B cell (primary cell): ENCODE data around the gene PPP1R12C. TPM values are rescaled to one million over a fixed set of nuclear protein-coding genes. Genes with fewer than 3 reads are reported as not detected.

ENCODE experiments used
- ATAC-seq: fragments of 200-7000 bp; cut with Tn5 transposase; one replicate; pipeline ENCODE4 v1.10.0; 2021; ENCODE audit warnings: low read depth, mild to moderate bottlenecking, moderate number of reproducible peaks, moderate library complexity
- CTCF ChIA-PET: fragments of 350-600 bp; sonication (Branson Sonifier 250); formaldehyde crosslinking; loops from one replicate; lab custom pipeline; 2021; ENCODE audit warnings: antibody characterized with exemption, inconsistent platforms; lab: Charles Lee
- POLR2A ChIA-PET: fragments of 350-600 bp; sonication (Branson Sonifier 250); formaldehyde crosslinking; loops from one replicate; lab custom pipeline; 2021; ENCODE audit warnings: antibody characterized with exemption; lab: Charles Lee
- DNase-seq: peaks from one replicate; pipeline ENCODE4 v3.0.0; 2013
- H2AFZ ChIP-seq: 2 replicates; pipeline ENCODE4 v1.6.1; 2012; ENCODE audit warnings: mild to moderate bottlenecking, low read depth, low read length; ENCODE audit not compliant: insufficient read depth, poor library complexity, severe bottlenecking
- H3K27ac ChIP-seq, 2 donors: 1 replicate in 1 of 2; 2 replicates in 1 of 2; pipeline ENCODE4 v1.5.1; 2012 to 2013; ENCODE audit warnings: low read length in 2 of 2, mild to moderate bottlenecking in 2 of 2, moderate library complexity in 1 of 2
- H3K27me3 ChIP-seq, 4 experiments: fragments of 200-600 bp in 1 of 4; sonication (generic) in 1 of 4; replicated peaks in 1 of 4; 1 replicate in 2 of 4; 2 replicates in 2 of 4; pipeline versions ENCODE4 v1.6.1 to v1.7.0; 2013 to 2016; ENCODE audit warnings: low read length in 3 of 4, mild to moderate bottlenecking in 2 of 4, mixed read lengths in 1 of 4, moderate library complexity in 1 of 4; ENCODE audit not compliant: insufficient read depth in 4 of 4, control insufficient read depth in 3 of 4; ENCODE audit errors: control extremely low read depth in 1 of 4
- H3K36me3 ChIP-seq, 2 experiments: replicated peaks in 1 of 2; 1 replicate in 1 of 2; 2 replicates in 1 of 2; pipeline versions ENCODE4 v1.6.1 to v1.7.1; 2013; ENCODE audit warnings: low read length in 1 of 2; ENCODE audit not compliant: insufficient read depth in 2 of 2, control insufficient read depth in 1 of 2; ENCODE audit errors: control extremely low read depth in 1 of 2, extremely low read depth in 1 of 2
- H3K4me1 ChIP-seq, 2 donors: fragments of 200-600 bp in 1 of 2; sonication (generic) in 1 of 2; 1 replicate in 1 of 2; 2 replicates in 1 of 2; pipeline versions ENCODE4 v1.5.1 to v1.6.1; 2013 to 2017; ENCODE audit warnings: low read length in 2 of 2; ENCODE audit not compliant: control insufficient read depth in 2 of 2, insufficient read depth in 2 of 2
- H3K4me2 ChIP-seq: replicated peaks from 2 replicates; pipeline ENCODE3; 2012; ENCODE audit warnings: mild to moderate bottlenecking, low read depth, low read length; ENCODE audit not compliant: poor library complexity, severe bottlenecking
- H3K4me3 ChIP-seq, 5 experiments: fragments of 200-600 bp in 1 of 5; sonication (generic) in 1 of 5; 1 replicate in 3 of 5; 2 replicates in 2 of 5; pipeline versions ENCODE4 v1.5.1 to v1.7.0; 2011 to 2016; ENCODE audit warnings: low read length in 4 of 5, mild to moderate bottlenecking in 4 of 5, low read depth in 2 of 5, control low read depth in 1 of 5, moderate library complexity in 1 of 5; ENCODE audit not compliant: insufficient read depth in 1 of 5; ENCODE audit errors: control extremely low read depth in 1 of 5, extremely low read depth in 1 of 5
- H3K79me2 ChIP-seq: fragments of 200-600 bp; sonication (generic); one replicate; pipeline ENCODE4 v1.6.0; 2016; ENCODE audit warnings: low read length; ENCODE audit not compliant: control insufficient read depth, insufficient read depth
- H3K9ac ChIP-seq: fragments of 200-600 bp; sonication (generic); 2 replicates; pipeline ENCODE4 v1.6.1; 2017; ENCODE audit warnings: mild to moderate bottlenecking, low read length, moderate library complexity
- H3K9me3 ChIP-seq, 3 donors: one replicate each; pipeline versions ENCODE4 v1.6.1 to v1.7.1; 2013; ENCODE audit warnings: low read length in 2 of 3; ENCODE audit not compliant: control insufficient read depth in 2 of 3, insufficient read depth in 1 of 3; ENCODE audit errors: control extremely low read depth in 1 of 3
- H4K20me1 ChIP-seq: 2 replicates; pipeline ENCODE4 v1.6.0; 2012; ENCODE audit warnings: mild to moderate bottlenecking, low read length; ENCODE audit not compliant: insufficient read depth, control insufficient read depth, poor library complexity, severe bottlenecking
- H3K27ac Mint-ChIP-seq: one replicate; pipeline ENCODE4 v1.8.0; 2021; ENCODE audit warnings: mixed read lengths
- H3K27me3 Mint-ChIP-seq: one replicate; pipeline ENCODE4 v1.8.0; 2021; ENCODE audit warnings: mixed read lengths
- H3K4me1 Mint-ChIP-seq: one replicate; pipeline ENCODE4 v1.8.0; 2021; ENCODE audit warnings: mixed read lengths
- H3K4me3 Mint-ChIP-seq: one replicate; pipeline ENCODE4 v1.8.0; 2021; ENCODE audit warnings: mixed read lengths
- H3K9me3 Mint-ChIP-seq: one replicate; pipeline ENCODE4 v1.8.0; 2022; ENCODE audit warnings: mixed read lengths; ENCODE audit not compliant: insufficient read depth
- CTCF ChIP-seq: fragments of 200-600 bp; IDR thresholded peaks from one replicate; pipeline ENCODE4 v1.8.0; 2022; ENCODE audit warnings: antibody characterized with exemption, mild to moderate bottlenecking
- EZH2 ChIP-seq: IDR thresholded peaks from 2 replicates; pipeline ENCODE4 v1.6.1; 2012; ENCODE audit warnings: borderline replicate concordance, low read depth, mild to moderate bottlenecking, moderate library complexity, low read length; ENCODE audit not compliant: insufficient read depth, poor library complexity, severe bottlenecking
- WGBS: methylation state at CpG from one replicate; pipeline ENCODE4 v1.1.5; 2013; ENCODE audit warnings: missing lambda C conversion rate; ENCODE audit not compliant: insufficient coverage; 5-methylcytosine and 5-hydroxymethylcytosine counted together
- intact Hi-C: fragments of 100-400 bp; cut with micrococcal nuclease; formaldehyde crosslinking; loops from one replicate; pipeline ENCODE4 v1.10.0; 2022
- polyA plus RNA-seq: library from polyadenylated mRNA; depleted of rRNA; stranded (reverse); fragments of >200 nt; gene quantifications from 2 replicates; pipeline ENCODE4 v1.2.3, GENCODE V29; 2012
- total RNA-seq, 2 donors: library from RNA; stranded (reverse); fragments of 120-200 nt in 1 of 2; gene quantifications; 1 replicate in 1 of 2; 2 replicates in 1 of 2; pipeline versions ENCODE4 v1.2.3 to v1.2.4, GENCODE V29; 2013 to 2022

Gene PPP1R12C
- total and polyA plus RNA-seq, 2 donors (not counting 1 experiment from before 2014, with no cell fraction given), result 145 to 179 TPM

- H3K9me3 Mint-ChIP-seq, result no peaks in the 10 kb centered on the region
- DNase-seq (no peak), ATAC-seq (no peak)
- H3K27me3 ChIP-seq, result no peaks in the 10 kb centered on the region
- H4K20me1 ChIP-seq, result no peaks in the 10 kb centered on the region
- H3K4me3 Mint-ChIP-seq, result no peak overlapping the region
- H3K9ac ChIP-seq, result no peak overlapping the region
- TF ChIP-seq CTCF (no peak), EZH2 (no peak)
- no peak overlapping the region for H2AFZ ChIP-seq
- CTCF ChIA-PET, result no interaction called here
- H3K4me1 Mint-ChIP-seq, result no peaks in the 10 kb centered on the region
- H3K36me3 ChIP-seq, result peaks cover 4 to 36% of the 10 kb centered on the region in 2 experiments
- POLR2A ChIA-PET, result no interaction called here
- H3K27ac Mint-ChIP-seq, result no peak overlapping the region
- H3K79me2 ChIP-seq, result peaks cover 3% of the 10 kb centered on the region
- no peak overlapping the region for H3K4me2 ChIP-seq
- intact Hi-C loops, result no loop called here
- no peaks in the 10 kb centered on the region for H3K4me1 ChIP-seq
- no peak overlapping the region for H3K27ac ChIP-seq
- H3K27me3 Mint-ChIP-seq, result no peaks in the 10 kb centered on the region
- no peak overlapping the region for H3K4me3 ChIP-seq
- 93% methylated on average over 4 of the region's 9 CpGs for WGBS
- H3K9me3 ChIP-seq, result peaks cover 0 to 10% (median 0%) of the 10 kb centered on the region in 3 donors
These were observed 60.6 kb downstream of the PPP1R12C start for GRCh38 chr19:55056827-55057226.

GRCh38 chr19:55053735-55054134, 63.7 kb downstream of the PPP1R12C start:
- no peak overlapping the region for H3K9ac ChIP-seq
- TF ChIP-seq CTCF (no peak), EZH2 (no peak)
- CTCF ChIA-PET, result no interaction called here
- no peak for ATAC-seq
- no peak for DNase-seq
- H3K9me3 Mint-ChIP-seq, result no peaks in the 10 kb centered on the region
- peaks cover 4 to 42% of the 10 kb centered on the region in 2 experiments for H3K36me3 ChIP-seq
- peaks cover 3% of the 10 kb centered on the region for H3K79me2 ChIP-seq
- no peak overlapping the region for H3K4me2 ChIP-seq
- intact Hi-C loops, result no loop called here
- H3K4me3 ChIP-seq, result no peak overlapping the region
- H3K27me3 ChIP-seq, result no peaks in the 10 kb centered on the region
- no peak overlapping the region for H3K27ac ChIP-seq
- H3K4me3 Mint-ChIP-seq, result no peak overlapping the region
- WGBS, result 96% methylated on average over 7 of the region's 7 CpGs
- H2AFZ ChIP-seq, result no peak overlapping the region
- H3K9me3 ChIP-seq, result peaks cover 0 to 10% (median 0%) of the 10 kb centered on the region in 3 donors
- H3K27ac Mint-ChIP-seq, result no peak overlapping the region
- H3K4me1 Mint-ChIP-seq, result no peaks in the 10 kb centered on the region
- H4K20me1 ChIP-seq, result no peaks in the 10 kb centered on the region
- POLR2A ChIA-PET, result no interaction called here
- no peaks in the 10 kb centered on the region for H3K4me1 ChIP-seq
- no peaks in the 10 kb centered on the region for H3K27me3 Mint-ChIP-seq
